HL-60 (cell line): ENCODE data around the gene FANCI.
A peak's percentile ranks its signal among the peaks of the same experiment; 100 is the strongest.
"Not testable (repeated sequence)": the region's sequence is repeated elsewhere in the genome, so short reads cannot be mapped to it uniquely, and the experiment has no call there.

Source experiments
- DNase-seq, 2 experiments: peaks; one replicate each; pipeline ENCODE4 v3.0.0-alpha.2; 2010 to 2020; ENCODE audit warnings: low read depth in 1 of 2, low spot score in 1 of 2
- H3K27ac ChIP-seq: fragments of 250-450 bp; sonication (Bioruptor Pico); replicated peaks from 2 replicates; pipeline ENCODE4 v1.5.1; 2020; ENCODE audit warnings: mild to moderate bottlenecking, moderate library complexity
- H3K27me3 ChIP-seq: fragments of 250-450 bp; sonication (Bioruptor Pico); 2 replicates; pipeline ENCODE4 v1.5.1; 2021; ENCODE audit warnings: mild to moderate bottlenecking, moderate library complexity; ENCODE audit not compliant: insufficient read depth, poor library complexity, severe bottlenecking
- H3K4me3 ChIP-seq: replicated peaks from 2 replicates; pipeline ENCODE4 v1.5.1; 2011; ENCODE audit warnings: mild to moderate bottlenecking, control low read depth, low read length; ENCODE audit not compliant: insufficient read depth
- CTCF ChIP-seq: IDR thresholded peaks from one replicate; pipeline ENCODE4 v1.5.1; 2011; ENCODE audit warnings: low read length, control low read depth, inconsistent platforms; ENCODE audit not compliant: insufficient read depth
- GABPA ChIP-seq: IDR thresholded peaks from 2 replicates; pipeline ENCODE4 v1.6.1; 2012; ENCODE audit warnings: low read depth
- POLR2AphosphoS5 ChIP-seq: IDR thresholded peaks from 2 replicates; pipeline ENCODE4 v1.6.1; 2012; ENCODE audit warnings: low read depth
- REST ChIP-seq: IDR thresholded peaks from 2 replicates; pipeline ENCODE4 v1.6.1; 2012; ENCODE audit warnings: low read depth; ENCODE audit not compliant: insufficient replicate concordance
- SPI1 ChIP-seq: IDR thresholded peaks from 2 replicates; pipeline ENCODE4 v1.6.1; 2012; ENCODE audit warnings: low read depth, mild to moderate bottlenecking, borderline replicate concordance

The FANCI gene

GRCh38 chr15:89231832-89232231, 11.9 kb upstream of the FANCI start:
- DNase-seq: no peak
- Histone ChIP-seq H3K27me3 (no peaks in the 10 kb centered on the region), H3K27ac (no peak overlapping the region), H3K4me3 (no peak overlapping the region)
- no peak for TF ChIP-seq GABPA
- TF ChIP-seq REST: no peak
- TF ChIP-seq POLR2AphosphoS5: no peak
- TF ChIP-seq SPI1: no peak
- no peak for TF ChIP-seq CTCF

GRCh38 chr15:89239883-89240810, 3.6 kb upstream of the FANCI start:
- not testable (repeated sequence) for H3K4me3 ChIP-seq, DNase-seq, H3K27ac ChIP-seq, H3K27me3 ChIP-seq

GRCh38 chr15:89243046-89243690, 611 bp upstream of the FANCI start:
- no peak for TF ChIP-seq POLR2AphosphoS5
- TF ChIP-seq REST: no peak
- TF ChIP-seq GABPA: no peak
- TF ChIP-seq CTCF: no peak
- no peak for TF ChIP-seq SPI1
- H3K27ac ChIP-seq: peak overlapping the region; percentile 87
- DNase-seq: no peak
- H3K27me3 ChIP-seq: no peaks in the 10 kb centered on the region
- peak overlapping the region; percentile 88 for H3K4me3 ChIP-seq

GRCh38 chr15:89244574-89244903, 760 bp downstream of the FANCI start:
- TF ChIP-seq POLR2AphosphoS5: no peak
- no peak for TF ChIP-seq CTCF
- no peak for TF ChIP-seq GABPA
- no peak for TF ChIP-seq REST
- TF ChIP-seq SPI1: no peak
- Histone ChIP-seq H3K27ac (peak overlapping the region; percentile 87), H3K27me3 (no peaks in the 10 kb centered on the region), H3K4me3 (peak overlapping the region; percentile 88)
- no peak for DNase-seq
